ENCODE results near the gene UFM1.
A peak's percentile ranks its signal among the peaks of the same experiment; 100 is the strongest.
"Not testable (repeated sequence)": the region's sequence is repeated elsewhere in the genome, so short reads cannot be mapped to it uniquely, and the experiment has no call there.

UFM1 gene

DNA sequence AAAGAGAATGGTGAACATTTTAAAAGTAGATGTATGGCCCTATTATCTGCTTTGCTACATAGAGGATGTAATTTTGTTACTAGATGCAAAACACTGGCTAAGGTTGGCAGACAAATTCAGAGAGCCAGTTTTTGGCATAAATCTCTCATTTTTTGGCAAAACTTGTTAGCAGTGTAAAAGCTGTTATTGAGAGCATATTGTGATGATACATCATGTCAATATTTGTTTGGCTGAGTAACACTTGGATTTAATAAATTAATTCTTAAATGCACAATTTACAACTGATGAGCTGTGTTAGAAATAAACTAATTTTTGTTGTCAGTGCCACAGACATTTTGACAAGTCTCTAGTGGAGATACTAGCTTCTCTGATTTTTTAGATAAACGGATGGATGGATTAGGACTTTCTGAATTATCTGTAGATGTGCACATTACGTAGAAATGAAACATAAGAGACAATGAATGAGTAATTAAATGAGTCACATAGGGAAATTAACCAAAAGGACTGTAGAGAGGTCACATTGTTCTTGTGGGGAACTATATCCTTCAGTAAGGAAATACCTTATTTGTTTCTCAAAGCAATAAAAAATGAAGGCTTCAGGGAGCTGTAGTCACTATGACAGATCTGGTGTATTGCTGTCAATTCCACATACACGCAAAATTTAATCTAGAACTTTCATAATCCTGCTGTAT, 17.4 kb downstream of the UFM1 start:
- DNase-seq = no peak

- no peak for DNase-seq
Observed at GRCh38 chr13:38369058-38369457, 19.4 kb downstream of the UFM1 start.

- DNase-seq = not testable (repeated sequence)
Observed at GRCh38 chr13:38370096-38370495, 20.4 kb downstream of the UFM1 start.

DNA sequence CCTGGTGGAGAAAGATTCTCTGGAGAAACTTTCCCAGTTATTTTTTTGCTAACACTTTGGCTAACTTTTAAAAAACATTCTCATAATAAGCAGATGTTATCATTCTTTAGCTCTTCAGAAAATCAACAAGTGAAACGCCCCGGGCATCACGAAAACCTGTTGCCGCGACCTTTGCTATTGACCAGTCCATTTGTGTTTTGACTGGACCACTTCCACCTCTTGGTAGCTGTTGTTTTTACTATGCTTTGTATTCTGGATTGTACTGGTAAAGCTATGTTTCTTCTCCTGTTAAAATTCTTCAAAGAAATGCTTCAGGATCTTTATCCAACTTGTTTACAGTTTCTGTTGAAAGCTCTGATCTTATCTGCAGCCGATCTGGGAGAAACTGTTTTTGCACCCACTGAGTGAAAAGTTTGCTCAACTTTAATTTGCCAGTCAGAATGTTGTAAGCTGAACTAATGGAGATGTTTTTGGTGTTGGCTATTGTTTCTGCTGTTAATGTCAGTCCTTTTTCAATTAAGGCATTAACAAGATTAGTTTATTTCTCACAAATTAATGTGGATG, 23.3 kb downstream of the UFM1 start:
- DNase-seq = no peak

DNA sequence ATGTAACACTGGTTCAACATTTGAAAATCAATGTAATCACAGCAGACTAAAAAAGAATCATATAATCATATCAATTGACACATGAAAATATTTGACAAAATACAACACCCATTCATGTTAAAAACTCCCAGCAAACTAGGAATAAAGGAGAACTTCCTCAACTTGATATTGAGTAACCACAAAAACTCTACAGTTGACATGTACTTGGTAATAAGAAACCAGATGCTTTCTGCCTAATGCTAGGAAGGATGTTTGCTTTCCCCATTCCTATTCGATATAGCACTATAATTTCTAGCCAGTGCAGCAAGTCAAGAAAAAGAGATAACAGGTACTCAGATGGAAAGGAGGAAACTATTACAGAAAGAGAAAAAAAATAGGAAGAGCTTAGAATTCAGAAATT, 26.9 kb downstream of the UFM1 start:
- DNase-seq = no peak

- no peak for DNase-seq
Observed at GRCh38 chr13:38381890-38382289, 32.2 kb downstream of the UFM1 start.

DNA sequence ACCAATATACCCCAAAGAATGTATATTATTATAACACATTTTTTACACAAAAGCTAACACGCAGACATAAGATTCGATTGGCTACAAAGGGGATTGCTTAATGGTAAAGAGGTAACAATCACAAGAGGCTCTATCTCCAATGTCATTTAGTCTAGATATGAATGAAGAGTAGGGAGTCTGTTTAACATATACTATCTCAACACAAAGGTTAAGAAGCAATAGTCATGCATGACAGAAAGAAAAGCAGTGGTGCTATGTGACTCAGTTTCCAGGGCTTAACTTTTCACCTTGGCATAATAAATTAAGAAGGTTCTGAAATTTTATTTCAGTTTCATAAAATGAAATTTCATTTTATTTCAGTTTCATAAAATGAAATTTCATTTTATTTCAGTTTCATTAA, 33.3 kb downstream of the UFM1 start:
- DNase-seq = no peak

DNA sequence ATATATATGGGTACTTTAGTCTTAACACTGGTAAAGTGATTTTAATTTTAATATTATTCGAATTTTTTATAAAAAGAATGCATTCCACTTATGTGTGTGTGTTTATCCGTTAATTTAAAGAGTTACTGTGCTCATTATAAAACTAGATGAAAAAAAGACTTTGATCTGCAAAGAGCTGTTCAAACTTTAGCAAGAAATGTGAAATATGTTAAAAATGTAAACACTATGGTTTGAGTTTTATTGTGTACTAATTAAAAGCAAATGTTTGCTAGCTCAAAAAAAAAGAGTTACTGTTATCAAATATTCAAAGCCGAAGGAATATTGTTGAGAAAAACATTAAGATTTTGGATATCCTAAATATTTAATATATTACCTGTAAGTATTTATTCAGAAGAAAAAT, 34.5 kb downstream of the UFM1 start:
- no peak for DNase-seq

GRCh38 chr13:38385153-38385891, 35.7 kb downstream of the UFM1 start:
- no peak for DNase-seq

DNA sequence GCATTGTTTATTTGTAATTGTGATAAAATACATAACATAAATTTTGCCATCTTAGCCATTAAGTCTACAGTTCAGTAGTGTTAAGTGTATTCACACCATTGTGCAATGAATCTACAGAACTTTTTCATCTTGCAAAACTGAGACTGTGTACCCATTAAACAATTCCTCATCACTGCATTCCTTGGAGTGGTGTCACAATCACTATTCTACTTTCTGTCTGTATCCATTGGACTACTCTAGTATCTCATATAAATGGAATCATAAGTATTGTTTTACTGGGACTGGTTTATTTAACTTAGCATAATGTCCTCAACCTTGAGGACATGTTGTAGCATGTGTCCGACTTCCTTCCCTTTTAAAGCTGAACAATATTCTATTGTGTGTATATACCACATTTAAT, 36.8 kb downstream of the UFM1 start:
- DNase-seq = no peak

DNA sequence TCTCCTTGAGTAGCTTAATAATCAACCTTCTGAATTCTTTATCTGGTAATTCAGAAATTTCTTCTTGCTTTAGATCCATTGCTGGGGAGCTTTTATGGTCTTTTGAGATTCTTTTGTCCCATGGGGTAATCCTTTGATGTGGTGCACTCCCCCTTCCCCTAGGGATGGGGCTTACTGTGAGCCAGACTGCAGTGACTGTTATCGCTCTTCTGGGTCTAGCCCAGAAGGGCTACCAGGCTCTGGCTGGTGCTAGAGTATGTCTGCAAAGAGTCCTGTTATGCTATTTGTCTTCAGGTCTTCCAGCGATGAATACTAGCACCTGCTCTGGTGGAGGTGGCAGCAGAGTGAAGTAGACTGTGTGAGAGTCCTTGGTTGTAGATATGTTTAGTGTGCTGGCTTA, 41.7 kb downstream of the UFM1 start:
- DNase-seq = no peak

DNA sequence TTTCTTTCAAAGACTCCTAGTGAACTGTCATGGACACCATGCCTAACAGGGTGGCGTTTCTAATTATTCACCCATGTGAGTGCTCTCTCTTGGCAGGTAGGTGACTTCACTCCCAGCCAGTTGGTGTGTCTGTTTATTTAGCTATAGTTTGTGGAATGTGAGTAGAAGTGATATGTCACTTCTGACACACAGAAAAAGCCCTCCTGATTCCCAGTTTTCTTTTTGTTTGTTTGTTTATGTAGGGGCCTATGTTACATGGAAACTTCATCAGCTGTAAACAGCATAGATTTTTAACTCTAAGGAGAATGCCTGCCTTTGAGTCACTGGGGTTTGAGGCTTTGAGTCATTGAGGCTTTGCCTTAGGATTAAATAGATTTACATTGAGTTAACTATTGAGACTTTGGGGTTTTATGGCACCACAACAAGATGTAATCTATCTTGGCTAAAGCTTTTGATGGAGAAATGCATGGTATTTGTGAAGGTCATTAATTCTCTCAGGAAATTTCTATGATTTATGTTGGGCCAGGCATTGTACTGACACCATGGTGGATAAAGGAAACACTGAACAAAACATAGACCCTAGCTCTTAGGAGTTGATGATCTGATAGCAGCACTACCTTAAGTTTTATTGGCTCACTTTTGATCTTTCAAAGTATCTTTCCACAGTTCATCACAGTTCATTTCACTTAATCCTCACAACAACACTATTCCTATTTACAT, 45.3 kb downstream of the UFM1 start:
- DNase-seq = no peak

DNA sequence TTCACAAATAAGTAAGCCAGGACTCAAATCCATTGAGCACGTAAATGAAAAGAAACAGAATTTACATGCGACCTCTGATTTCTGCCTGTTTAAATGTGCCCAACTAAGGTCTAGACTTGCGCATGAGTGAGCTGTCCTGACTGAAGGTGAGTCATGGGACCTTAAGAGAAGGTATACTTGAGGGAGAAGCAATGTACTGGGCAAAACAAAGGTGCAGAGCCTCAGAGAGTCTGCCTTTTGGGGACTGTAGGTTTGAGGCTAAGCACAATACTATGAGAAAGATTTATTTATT, 45.8 kb downstream of the UFM1 start:
- DNase-seq = no peak

DNA sequence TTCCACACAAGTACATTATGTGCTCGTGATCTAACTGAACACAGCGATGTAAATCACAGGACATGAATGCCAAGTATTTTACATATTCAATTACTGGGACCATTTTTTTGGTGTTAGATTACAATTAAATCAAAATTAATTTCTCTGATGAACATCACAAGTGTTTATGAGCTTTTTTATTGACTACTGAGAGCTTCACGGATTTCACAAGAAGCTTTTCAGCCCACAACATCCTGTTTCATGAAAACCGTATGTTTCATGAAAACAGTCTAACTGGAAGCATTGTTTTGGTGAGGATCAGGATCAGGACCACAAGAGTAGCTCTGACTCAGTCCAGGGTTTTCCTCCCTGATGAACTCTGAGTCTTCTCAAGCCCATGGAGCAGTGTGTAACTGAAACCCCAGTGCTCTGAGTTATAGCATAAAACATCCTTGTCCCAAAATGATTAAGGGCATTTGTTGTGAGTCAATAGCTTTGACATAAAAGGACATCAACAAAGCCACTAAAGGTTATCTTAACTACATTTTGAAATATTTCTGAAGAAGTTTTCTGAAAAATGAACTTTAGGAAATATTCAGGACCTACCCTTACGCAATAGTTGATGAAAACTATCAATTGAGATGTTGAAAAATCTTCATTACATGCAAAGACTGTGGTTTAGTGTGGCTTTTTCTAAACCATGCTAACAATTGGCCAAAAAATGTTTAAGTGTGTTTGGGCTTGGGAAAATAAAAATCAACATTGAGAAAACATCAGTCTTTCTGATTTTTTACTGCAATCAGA, 49.3 kb downstream of the UFM1 start:
- DNase-seq = peak; percentile 29

DNA sequence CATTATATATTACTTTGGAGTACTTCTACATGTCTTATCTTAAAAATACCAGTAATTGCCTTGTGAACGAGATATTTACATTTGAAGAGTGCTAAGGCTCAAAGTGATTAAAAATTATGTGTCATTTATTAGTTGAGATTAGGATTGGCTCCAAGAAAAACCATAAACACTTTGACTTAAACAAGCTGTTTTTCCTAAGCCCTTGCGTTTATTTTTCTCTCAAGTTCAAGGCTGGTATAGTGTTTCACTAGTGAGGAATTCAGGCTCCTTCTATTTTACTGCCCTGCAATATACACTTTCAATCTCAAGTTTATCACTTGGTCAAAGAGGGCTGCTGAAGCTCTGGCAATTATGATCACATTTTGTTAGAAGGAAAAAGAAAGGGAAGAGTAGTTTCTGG, 49.9 kb downstream of the UFM1 start:
- no peak for DNase-seq

DNA sequence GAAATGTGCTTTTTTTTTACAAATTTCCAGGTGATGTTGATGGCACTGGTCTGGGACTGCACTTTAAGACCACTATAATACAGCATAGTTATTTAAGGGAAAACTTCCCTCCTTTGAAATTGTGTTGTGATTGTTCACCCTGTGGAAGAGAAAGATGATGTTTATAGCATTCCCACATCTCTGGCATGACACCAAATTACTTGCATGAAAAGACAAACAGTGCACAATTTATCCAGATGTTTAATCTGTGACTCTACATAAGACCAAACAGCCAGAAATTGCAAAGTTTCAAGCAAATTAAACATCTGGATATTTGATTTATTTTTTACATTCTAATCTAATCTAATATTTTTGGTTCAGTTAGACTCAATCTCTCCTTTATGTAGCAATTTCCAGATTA, 51.6 kb downstream of the UFM1 start:
- DNase-seq = no peak

DNA sequence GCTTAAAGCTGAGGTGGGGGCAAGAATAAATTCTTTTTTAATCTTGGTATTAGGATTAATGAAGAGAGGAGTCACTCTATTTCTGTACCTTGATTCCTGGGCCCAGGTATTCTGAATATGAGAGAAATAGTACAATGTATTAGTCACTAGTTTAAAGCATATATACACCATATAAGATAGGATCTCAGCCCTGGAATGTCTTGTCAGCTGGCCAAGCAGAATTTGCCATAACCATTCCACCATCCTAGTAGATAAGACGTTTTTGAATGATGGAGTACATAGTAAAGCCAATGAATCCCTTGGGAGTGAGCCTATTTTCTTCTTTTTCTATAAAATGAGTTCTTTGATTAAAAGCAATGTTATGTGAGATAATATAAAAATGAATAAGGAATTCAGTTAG, 55.6 kb downstream of the UFM1 start:
- no peak for DNase-seq

DNA sequence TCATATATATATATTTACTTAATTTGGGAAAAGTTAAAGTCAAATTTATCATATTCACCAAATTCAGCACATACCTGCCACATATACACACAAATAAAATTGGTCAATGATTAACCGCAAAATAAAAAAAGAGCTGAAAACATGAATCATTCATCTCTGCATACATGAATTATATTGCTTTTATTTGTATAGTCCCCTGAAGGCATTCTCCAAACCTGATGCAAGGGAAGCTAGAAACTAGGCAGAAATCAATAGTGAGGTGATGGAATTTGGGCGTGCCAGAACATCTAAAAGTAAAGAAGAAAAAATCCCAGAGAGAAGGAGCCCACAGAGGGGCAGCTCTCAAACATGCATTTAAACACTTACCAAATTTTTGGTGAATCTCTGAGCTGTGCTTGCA, 60.1 kb downstream of the UFM1 start:
- no peak for DNase-seq

DNA sequence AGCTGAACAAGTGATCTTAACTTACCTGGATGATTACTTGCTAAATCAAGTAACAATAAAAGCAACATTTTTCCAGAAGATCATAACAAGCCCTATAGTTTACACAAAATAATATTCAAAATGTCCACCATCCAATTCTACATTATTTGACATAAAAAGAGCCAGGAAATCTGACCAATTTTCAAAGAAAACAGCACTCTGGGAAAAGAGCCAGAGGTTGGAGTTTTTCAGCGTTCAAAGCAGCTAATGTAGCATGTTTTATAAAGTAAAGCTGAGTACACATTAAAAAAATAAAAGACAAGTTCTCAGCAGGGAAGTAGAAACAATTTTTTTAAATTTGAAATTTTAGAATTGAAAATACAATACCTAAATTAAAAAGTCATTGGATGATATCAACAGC, 62.6 kb downstream of the UFM1 start:
- DNase-seq = no peak

Data from GF-D8 (cell line).